DND-41 (cell line): ENCODE measurements around the gene MEX3C.

Experiments used
- ATAC-seq: fragments of 200-7000 bp; cut with Tn5 transposase; 3 replicates; pipeline ENCODE4 v1.9.1; 2021; ENCODE audit warnings: low read depth; ENCODE audit not compliant: insufficient read depth
- DNase-seq: peaks from one replicate; pipeline ENCODE4 v3.0.0-alpha.2; 2020
- H2AFZ ChIP-seq: 2 replicates; pipeline ENCODE4 v1.6.0; 2012; ENCODE audit warnings: low read depth, low read length
- H3K27ac ChIP-seq: 2 replicates; pipeline ENCODE4 v1.5.1; 2012; ENCODE audit warnings: low read length, inconsistent platforms
- H3K27me3 ChIP-seq: fragments of 200-600 bp; sonication (generic); 2 replicates; pipeline ENCODE4 v1.6.0; 2012; ENCODE audit warnings: low read length, mild to moderate bottlenecking, inconsistent platforms; ENCODE audit not compliant: insufficient read depth, poor library complexity
- H3K36me3 ChIP-seq: 2 replicates; pipeline ENCODE4 v1.5.1; 2012; ENCODE audit warnings: low read length, inconsistent platforms; ENCODE audit not compliant: insufficient read depth
- H3K4me1 ChIP-seq: 2 replicates; pipeline ENCODE4 v1.5.1; 2012; ENCODE audit warnings: mild to moderate bottlenecking, low read length; ENCODE audit not compliant: insufficient read depth
- H3K4me2 ChIP-seq: 2 replicates; pipeline ENCODE4 v1.6.0; 2012; ENCODE audit warnings: mild to moderate bottlenecking, moderate library complexity, low read length, inconsistent platforms; ENCODE audit not compliant: insufficient read depth
- H3K4me3 ChIP-seq, 2 experiments: fragments of 200-600 bp in 1 of 2; shearing (Covaris generic) in 1 of 2; 2 replicates each; pipeline ENCODE4 v1.5.1; 2012 to 2016; ENCODE audit warnings: inconsistent platforms in 2 of 2, low read length in 2 of 2, mild to moderate bottlenecking in 2 of 2, low read depth in 1 of 2, moderate library complexity in 1 of 2
- H3K79me2 ChIP-seq: 2 replicates; pipeline ENCODE4 v1.6.0; 2012; ENCODE audit warnings: low read length, inconsistent platforms; ENCODE audit not compliant: insufficient read depth
- H3K9ac ChIP-seq: 2 replicates; pipeline ENCODE4 v1.6.0; 2012; ENCODE audit warnings: low read depth, mild to moderate bottlenecking, inconsistent platforms, low read length, moderate library complexity
- H3K9me3 ChIP-seq: 2 replicates; pipeline ENCODE4 v1.5.1; 2012; ENCODE audit warnings: low read length, moderate library complexity, mild to moderate bottlenecking, inconsistent platforms; ENCODE audit not compliant: insufficient read depth, severe bottlenecking
- H4K20me1 ChIP-seq: 2 replicates; pipeline ENCODE4 v1.6.0; 2012; ENCODE audit warnings: low read length; ENCODE audit not compliant: insufficient read depth
- EZH2 ChIP-seq: IDR thresholded peaks from 3 replicates; pipeline ENCODE4 v1.6.1; 2012; ENCODE audit warnings: borderline replicate concordance, low read depth, mild to moderate bottlenecking, moderate library complexity, low read length, inconsistent platforms; ENCODE audit not compliant: severe bottlenecking
- TF ChIP-seq, protein P1 (sequence below): IDR thresholded peaks from 2 replicates; pipeline ENCODE4 v1.5.1; 2012; ENCODE audit warnings: borderline replicate concordance, low read length, moderate library complexity, mild to moderate bottlenecking; ENCODE audit not compliant: poor library complexity, severe bottlenecking; ENCODE audit errors: extremely low read depth

The MEX3C gene

DNA sequence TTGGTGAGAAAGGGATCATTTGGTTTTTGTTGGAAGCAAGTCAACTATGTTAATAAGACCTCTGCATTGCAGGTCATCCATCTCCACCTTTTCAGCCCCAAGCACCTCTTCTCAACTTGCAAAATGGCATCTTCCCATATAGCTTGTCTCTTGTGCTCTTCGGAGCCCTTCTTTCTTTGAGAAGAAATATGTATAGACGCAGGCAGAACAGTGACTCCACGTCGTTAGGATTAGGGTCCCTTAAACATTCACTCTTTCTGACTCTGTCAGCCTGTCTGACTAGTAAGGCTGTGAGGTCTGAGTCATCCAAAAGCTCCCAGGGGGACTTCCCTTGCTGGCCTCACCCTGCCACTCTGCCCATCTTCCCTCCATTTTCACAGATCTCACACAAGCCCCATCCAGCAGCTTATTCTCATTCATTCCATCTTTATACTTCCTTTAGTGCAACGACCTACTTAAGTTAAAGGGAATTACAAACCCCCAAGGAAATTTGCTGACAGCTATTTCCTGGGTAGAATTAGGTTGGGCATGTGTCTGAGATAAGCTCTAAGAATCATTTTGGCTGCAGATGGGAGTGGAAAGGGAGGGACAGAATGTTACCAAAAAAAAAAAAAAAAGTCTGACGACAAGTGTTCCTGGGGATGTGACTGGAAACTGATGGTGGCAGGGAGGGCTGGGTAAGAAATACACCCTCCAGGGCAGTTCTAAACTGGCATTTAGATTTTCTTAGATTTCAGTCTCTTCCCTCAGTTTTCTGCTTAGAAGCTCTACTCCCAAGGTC, 37.7 kb upstream of the MEX3C start:
- Histone ChIP-seq H3K36me3 (no peaks in the 10 kb centered on the region), H3K4me2 (no peak overlapping the region), H2AFZ (no peak overlapping the region), H3K9ac (no peak overlapping the region), H3K27me3 (peaks cover 17% of the 10 kb centered on the region), H3K9me3 (no peaks in the 10 kb centered on the region), H3K4me3 (no peak overlapping the region), H3K27ac (no peak overlapping the region), H3K79me2 (no peaks in the 10 kb centered on the region), H4K20me1 (no peaks in the 10 kb centered on the region), H3K4me1 (no peaks in the 10 kb centered on the region)
- ATAC-seq (no peak), DNase-seq (no peak)
- TF ChIP-seq, protein P1, sequence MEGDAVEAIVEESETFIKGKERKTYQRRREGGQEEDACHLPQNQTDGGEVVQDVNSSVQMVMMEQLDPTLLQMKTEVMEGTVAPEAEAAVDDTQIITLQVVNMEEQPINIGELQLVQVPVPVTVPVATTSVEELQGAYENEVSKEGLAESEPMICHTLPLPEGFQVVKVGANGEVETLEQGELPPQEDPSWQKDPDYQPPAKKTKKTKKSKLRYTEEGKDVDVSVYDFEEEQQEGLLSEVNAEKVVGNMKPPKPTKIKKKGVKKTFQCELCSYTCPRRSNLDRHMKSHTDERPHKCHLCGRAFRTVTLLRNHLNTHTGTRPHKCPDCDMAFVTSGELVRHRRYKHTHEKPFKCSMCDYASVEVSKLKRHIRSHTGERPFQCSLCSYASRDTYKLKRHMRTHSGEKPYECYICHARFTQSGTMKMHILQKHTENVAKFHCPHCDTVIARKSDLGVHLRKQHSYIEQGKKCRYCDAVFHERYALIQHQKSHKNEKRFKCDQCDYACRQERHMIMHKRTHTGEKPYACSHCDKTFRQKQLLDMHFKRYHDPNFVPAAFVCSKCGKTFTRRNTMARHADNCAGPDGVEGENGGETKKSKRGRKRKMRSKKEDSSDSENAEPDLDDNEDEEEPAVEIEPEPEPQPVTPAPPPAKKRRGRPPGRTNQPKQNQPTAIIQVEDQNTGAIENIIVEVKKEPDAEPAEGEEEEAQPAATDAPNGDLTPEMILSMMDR, result no peak
- TF ChIP-seq EZH2, result no peak

DNA sequence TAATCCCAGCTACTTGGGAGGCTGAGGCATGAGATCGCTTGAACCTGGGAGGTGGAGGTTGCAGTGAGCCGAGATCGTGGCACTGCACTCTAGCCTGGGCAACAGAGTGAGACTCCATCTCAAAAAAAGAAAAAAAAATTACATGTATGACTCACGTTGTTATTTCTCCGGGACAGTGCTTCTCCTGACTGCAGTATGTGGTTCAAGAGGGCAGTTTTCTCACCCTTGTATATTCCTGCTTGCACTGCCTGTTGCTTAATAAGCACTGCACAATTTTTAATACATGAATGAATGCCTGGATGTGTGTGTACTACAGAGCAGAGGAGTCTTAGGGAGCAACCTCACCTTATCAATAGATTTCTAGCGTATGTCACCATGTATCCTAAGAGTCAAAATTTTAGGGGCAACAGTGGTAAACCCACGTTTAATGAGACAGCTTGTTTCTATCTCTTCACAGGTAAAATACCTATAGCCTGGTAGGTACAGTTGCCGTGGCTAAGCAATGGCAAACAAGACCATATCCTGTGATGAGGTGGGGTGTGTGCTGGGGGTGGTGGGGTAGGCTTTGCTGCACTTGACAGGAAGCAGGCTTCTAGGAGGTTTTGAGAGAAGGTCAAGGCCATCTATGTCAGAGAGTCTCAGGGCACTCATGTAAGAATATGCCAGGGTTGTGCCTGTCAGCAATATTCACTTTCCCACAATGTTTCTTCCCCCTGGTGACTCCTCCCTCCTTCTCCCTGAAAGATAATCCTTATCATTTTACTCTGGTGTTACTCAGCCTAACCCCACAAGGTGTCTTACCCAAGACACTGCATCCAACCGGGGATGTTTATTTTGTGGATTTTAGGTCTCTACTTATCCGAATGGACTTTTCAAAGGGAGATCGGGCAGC, 36.9 kb upstream of the MEX3C start:
- H3K4me2 ChIP-seq, result no peak overlapping the region
- no peaks in the 10 kb centered on the region for H3K36me3 ChIP-seq
- peaks cover 17% of the 10 kb centered on the region for H3K27me3 ChIP-seq
- H3K4me1 ChIP-seq, result no peaks in the 10 kb centered on the region
- no peaks in the 10 kb centered on the region for H3K9me3 ChIP-seq
- no peak overlapping the region for H3K9ac ChIP-seq
- TF ChIP-seq, protein P1, result no peak
- TF ChIP-seq EZH2, result no peak
- DNase-seq, result no peak
- no peak overlapping the region for H3K27ac ChIP-seq
- no peaks in the 10 kb centered on the region for H4K20me1 ChIP-seq
- no peaks in the 10 kb centered on the region for H3K79me2 ChIP-seq
- no peak overlapping the region for H2AFZ ChIP-seq
- no peak overlapping the region for H3K4me3 ChIP-seq
- ATAC-seq, result no peak

DNA sequence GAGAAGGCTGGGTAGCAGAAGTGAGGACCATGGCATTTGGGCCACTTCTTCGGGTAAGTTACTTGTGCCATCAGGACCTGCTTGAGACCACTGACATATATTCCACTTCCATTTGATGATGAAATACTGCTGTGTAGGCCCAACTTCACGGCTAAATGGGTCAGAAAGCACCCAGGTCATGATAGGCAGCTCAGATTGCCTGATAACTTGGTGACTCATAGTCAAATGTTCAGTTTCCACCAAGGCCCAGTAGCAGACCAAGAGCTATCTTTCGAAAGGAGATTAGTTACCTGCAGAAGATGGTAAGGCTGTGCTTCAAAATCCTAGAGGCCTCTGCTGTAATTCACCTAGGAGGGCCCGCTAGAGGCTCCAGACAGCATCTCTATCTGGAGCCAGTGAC, 31.8 kb upstream of the MEX3C start:
- no peaks in the 10 kb centered on the region for H4K20me1 ChIP-seq
- peaks cover 17% of the 10 kb centered on the region for H3K27me3 ChIP-seq
- ATAC-seq (no peak), DNase-seq (no peak)
- no peaks in the 10 kb centered on the region for H3K9me3 ChIP-seq
- no peak overlapping the region for H3K4me2 ChIP-seq
- H3K27ac ChIP-seq, result no peak overlapping the region
- TF ChIP-seq, protein P1, result no peak
- no peak for TF ChIP-seq EZH2
- H3K36me3 ChIP-seq, result no peaks in the 10 kb centered on the region
- no peak overlapping the region for H3K4me3 ChIP-seq
- no peaks in the 10 kb centered on the region for H3K79me2 ChIP-seq
- no peak overlapping the region for H3K9ac ChIP-seq
- H3K4me1 ChIP-seq, result no peaks in the 10 kb centered on the region
- no peak overlapping the region for H2AFZ ChIP-seq
